ENCODE results near the gene ASCL2. TPM values are rescaled to one million over a fixed set of nuclear protein-coding genes. Genes with fewer than 3 reads are reported as not detected.

ASCL2 gene
- total RNA-seq, 1 donor from 2014 or later: not detected

DNA sequence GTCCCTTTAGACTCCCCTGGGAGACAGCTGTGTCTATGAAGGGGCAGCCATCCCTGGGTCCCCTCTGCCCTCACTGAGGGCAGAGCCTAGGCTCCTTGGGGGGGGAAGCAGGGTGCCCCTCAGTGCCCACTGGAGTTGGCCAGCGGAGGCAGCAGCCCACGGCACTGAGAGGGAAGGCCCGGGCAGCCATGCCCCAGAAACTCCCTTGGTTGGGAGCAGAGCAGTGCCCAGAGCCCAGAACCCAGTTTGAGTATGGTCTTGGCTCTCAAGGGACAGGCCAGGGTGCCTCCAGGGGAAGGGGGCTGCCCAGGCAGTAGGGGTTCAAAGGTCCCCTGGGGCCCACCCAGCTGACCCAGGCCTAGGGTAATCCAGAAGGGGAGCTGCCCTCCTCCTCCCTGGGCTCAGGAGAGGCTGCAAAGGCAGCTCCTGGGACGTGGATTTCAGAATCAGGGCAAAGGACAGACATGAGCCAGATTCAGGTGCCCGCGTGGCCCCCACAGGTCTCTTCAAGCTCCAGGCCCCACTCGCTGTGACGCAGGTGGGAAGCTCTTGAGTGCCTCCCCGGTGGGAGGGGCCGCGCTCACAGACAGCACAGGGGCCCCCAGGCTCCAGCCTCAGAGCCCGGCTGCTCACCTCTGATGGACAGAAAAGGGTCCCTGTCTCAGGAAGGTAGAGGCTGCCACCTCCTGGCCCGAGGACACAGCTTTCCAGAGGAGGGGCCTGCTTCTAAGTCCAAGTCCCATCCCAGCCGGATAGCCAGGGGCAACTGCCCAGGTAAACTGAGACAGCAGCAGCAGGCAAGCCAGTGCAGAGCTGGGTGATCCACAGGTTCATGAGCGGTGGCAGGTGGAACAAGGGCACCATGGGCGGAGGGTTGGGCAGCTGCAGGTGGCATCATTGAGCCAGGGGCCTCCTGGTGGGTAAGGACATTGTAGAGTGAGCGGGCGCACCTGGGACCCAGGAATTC lies 28.7 kb upstream of the ASCL2 start:
- Mint-ChIP-seq H3K27ac (no peak overlapping the region), H3K4me1 (peaks cover 3% of the 10 kb centered on the region), H3K4me3 (no peak overlapping the region), H3K9me3 (no peaks in the 10 kb centered on the region), H3K36me3 (no peaks in the 10 kb centered on the region), H3K27me3 (ENCODE audit: insufficient read depth, low read depth) (peaks cover 16% of the 10 kb centered on the region)
- Histone ChIP-seq H3K9ac (no peak overlapping the region), H2AFZ (replicated peaks) (no peak overlapping the region), H4K20me1 (ENCODE audit: low read depth) (no peaks in the 10 kb centered on the region), H3K4me3 (no peak overlapping the region), H3K9me3 (ENCODE audit: low read depth) (no peaks in the 10 kb centered on the region), H3K36me3 (no peaks in the 10 kb centered on the region), H3K79me2 (ENCODE audit: low read depth) (no peaks in the 10 kb centered on the region), H3K27ac (no peak overlapping the region), H3K4me1 (no peaks in the 10 kb centered on the region), H3K27me3 (peaks cover 22% of the 10 kb centered on the region), H3K4me2 (no peak overlapping the region), H3F3A (ENCODE audit: low read depth) (no peaks in the 10 kb centered on the region)
- DNase-seq (ENCODE audit: low spot score): peak; percentile 84
- no peak for TF ChIP-seq EZH2 (IDR thresholded peaks at IDR 0.05)
- TF ChIP-seq, protein P1, sequence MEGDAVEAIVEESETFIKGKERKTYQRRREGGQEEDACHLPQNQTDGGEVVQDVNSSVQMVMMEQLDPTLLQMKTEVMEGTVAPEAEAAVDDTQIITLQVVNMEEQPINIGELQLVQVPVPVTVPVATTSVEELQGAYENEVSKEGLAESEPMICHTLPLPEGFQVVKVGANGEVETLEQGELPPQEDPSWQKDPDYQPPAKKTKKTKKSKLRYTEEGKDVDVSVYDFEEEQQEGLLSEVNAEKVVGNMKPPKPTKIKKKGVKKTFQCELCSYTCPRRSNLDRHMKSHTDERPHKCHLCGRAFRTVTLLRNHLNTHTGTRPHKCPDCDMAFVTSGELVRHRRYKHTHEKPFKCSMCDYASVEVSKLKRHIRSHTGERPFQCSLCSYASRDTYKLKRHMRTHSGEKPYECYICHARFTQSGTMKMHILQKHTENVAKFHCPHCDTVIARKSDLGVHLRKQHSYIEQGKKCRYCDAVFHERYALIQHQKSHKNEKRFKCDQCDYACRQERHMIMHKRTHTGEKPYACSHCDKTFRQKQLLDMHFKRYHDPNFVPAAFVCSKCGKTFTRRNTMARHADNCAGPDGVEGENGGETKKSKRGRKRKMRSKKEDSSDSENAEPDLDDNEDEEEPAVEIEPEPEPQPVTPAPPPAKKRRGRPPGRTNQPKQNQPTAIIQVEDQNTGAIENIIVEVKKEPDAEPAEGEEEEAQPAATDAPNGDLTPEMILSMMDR (IDR thresholded peaks at IDR 0.05): peak; percentile 74

DNA sequence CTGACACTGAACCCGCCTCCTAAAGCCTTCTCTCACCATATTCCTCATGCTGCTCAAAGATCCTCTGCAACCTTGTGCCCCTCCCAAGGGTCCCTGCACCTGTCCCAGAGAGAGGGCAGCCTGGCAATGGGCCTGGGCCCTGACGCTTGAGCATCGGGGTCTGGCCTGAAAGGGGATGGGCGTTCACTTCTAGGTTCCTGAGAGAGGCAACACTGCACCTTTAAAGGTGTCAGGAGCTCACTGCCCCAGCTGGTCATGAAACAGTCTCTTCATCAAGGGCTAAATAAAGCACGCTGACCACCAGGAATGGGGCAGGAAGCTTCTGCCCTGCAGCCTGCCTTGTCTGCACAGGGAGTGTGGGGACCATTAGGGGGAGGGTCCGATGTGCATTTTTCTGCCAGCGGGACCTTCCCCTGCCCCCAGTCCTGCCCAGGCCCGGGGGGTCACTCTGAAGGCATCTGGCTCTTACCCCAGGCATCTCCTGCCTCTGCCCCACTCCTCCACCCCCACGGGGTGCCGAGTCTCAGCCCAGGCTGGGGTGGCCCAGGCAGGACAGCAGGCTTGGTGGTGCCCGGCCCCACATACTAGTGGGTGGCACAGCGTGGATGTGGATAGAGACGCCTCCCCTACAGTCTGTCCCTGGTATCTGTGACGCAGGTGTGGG lies 27.9 kb upstream of the ASCL2 start:
- Mint-ChIP-seq H3K27ac (peak overlapping the region; percentile 69), H3K4me3 (no peak overlapping the region), H3K4me1 (no peaks in the 10 kb centered on the region), H3K9me3 (no peaks in the 10 kb centered on the region), H3K27me3 (ENCODE audit: insufficient read depth, low read depth) (peaks cover 19% of the 10 kb centered on the region), H3K36me3 (no peaks in the 10 kb centered on the region)
- no peak overlapping the region for H2AFZ ChIP-seq (replicated peaks)
- no peaks in the 10 kb centered on the region for H4K20me1 ChIP-seq (ENCODE audit: low read depth)
- H3K27ac ChIP-seq: no peak overlapping the region
- H3F3A ChIP-seq (ENCODE audit: low read depth): no peaks in the 10 kb centered on the region
- DNase-seq (ENCODE audit: low spot score): no peak
- H3K36me3 ChIP-seq: no peaks in the 10 kb centered on the region
- H3K79me2 ChIP-seq (ENCODE audit: low read depth): no peaks in the 10 kb centered on the region
- no peaks in the 10 kb centered on the region for H3K4me1 ChIP-seq
- TF ChIP-seq, protein P1 (IDR thresholded peaks at IDR 0.05): no peak
- no peak for TF ChIP-seq EZH2 (IDR thresholded peaks at IDR 0.05)
- no peak for TF ChIP-seq EZH2phosphoT487 (IDR thresholded peaks at IDR 0.05)
- no peak overlapping the region for H3K4me3 ChIP-seq
- peaks cover 30% of the 10 kb centered on the region for H3K27me3 ChIP-seq
- H3K9ac ChIP-seq: no peak overlapping the region
- no peak overlapping the region for H3K4me2 ChIP-seq
- no peaks in the 10 kb centered on the region for H3K9me3 ChIP-seq (ENCODE audit: low read depth)

- no peaks in the 10 kb centered on the region for H3K9me3 Mint-ChIP-seq
- Histone ChIP-seq H3K79me2 (ENCODE audit: low read depth) (no peaks in the 10 kb centered on the region), H3K36me3 (no peaks in the 10 kb centered on the region), H3F3A (ENCODE audit: low read depth) (no peaks in the 10 kb centered on the region), H3K4me2 (no peak overlapping the region), H3K27me3 (peaks cover 37% of the 10 kb centered on the region), H3K4me1 (no peaks in the 10 kb centered on the region), H3K27ac (no peak overlapping the region), H3K9ac (no peak overlapping the region), H4K20me1 (ENCODE audit: low read depth) (no peaks in the 10 kb centered on the region), H3K4me3 (no peak overlapping the region), H3K9me3 (ENCODE audit: low read depth) (no peaks in the 10 kb centered on the region), H2AFZ (replicated peaks) (no peak overlapping the region)
- TF ChIP-seq EZH2phosphoT487 (IDR thresholded peaks at IDR 0.05) (no peak), EZH2 (IDR thresholded peaks at IDR 0.05) (no peak)
- TF ChIP-seq, protein P1 (IDR thresholded peaks at IDR 0.05): no peak
- no peaks in the 10 kb centered on the region for H3K4me1 Mint-ChIP-seq
- DNase-seq (ENCODE audit: low spot score): no peak
- no peaks in the 10 kb centered on the region for H3K36me3 Mint-ChIP-seq
- H3K27ac Mint-ChIP-seq: peak overlapping the region; percentile 51
- H3K27me3 Mint-ChIP-seq (ENCODE audit: insufficient read depth, low read depth): peaks cover 19% of the 10 kb centered on the region
- H3K4me3 Mint-ChIP-seq: peak overlapping the region; percentile 15
Observed at GRCh38 chr11:2297623-2298030, 27.2 kb upstream of the ASCL2 start.
